Endometrial microvascular endothelial cells (primary cell): ENCODE data around the gene HS2ST1. TPM values are rescaled to one million over a fixed set of nuclear protein-coding genes. Genes with fewer than 3 reads are reported as not detected.

Source experiments
- in situ Hi-C: cut with HindIII; loops from 2 replicates; pipeline ENCODE4 v1.10.0; 2017; ENCODE audit warnings: low sequenced_read_pairs, low pct_unique_long_range_greater_than_20kb; ENCODE audit errors: inconsistent ontology term
- total RNA-seq: library from RNA; depleted of rRNA; stranded (reverse); fragments of >200 nt; gene quantifications from one replicate; pipeline ENCODE4 v1.2.3, GENCODE V29; 2015; ENCODE audit errors: inconsistent ontology term

HS2ST1 gene
- total RNA-seq, 1 donor from 2014 or later, result 20.3 TPM

GRCh38 chr1:87119541-87120140, 205.2 kb downstream of the HS2ST1 start:
- in situ Hi-C loops, result no loop called here

DNA sequence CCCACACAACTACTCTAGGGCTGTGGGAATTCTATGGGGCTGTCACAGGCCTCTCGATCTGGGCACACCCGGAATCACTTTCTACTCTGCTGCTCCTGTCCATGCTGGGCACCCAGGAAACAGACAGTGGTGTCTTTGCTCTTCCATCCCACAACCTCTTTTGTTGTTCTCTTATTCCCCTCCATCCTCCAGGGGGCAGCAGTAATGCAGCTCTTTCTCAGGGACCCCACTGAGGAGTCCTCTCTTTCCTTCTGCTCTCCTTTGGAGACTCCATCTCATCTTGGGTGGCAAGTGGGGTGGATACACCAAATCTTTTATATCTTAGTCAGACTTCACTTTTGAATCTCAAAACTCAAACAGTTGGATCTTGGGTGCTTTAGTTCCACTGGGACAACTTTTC, 206.3 kb downstream of the HS2ST1 start:
- in situ Hi-C loops, result no loop called here

DNA sequence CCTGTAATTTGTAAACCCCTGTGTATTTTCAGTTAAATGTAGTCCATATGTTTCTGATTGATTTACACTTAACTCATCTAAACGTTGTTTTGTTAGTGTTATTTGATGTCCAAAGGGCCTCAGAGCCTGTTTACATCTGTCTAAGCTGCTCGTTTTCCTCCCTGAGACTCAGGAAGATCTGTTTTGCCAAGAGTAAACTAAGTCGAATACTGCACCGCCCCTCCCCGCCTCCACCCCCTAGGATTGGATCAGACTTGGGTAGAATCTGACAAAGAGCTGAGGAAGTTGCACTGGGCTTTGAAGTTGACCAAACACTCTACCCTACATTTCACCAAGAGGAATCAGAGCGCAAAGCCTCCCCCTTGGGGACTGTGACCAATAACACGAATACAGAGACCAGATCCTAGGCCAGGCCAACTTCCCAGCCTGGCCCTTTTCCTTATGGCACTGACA, 207.3 kb downstream of the HS2ST1 start:
- in situ Hi-C loops, result no loop called here

DNA sequence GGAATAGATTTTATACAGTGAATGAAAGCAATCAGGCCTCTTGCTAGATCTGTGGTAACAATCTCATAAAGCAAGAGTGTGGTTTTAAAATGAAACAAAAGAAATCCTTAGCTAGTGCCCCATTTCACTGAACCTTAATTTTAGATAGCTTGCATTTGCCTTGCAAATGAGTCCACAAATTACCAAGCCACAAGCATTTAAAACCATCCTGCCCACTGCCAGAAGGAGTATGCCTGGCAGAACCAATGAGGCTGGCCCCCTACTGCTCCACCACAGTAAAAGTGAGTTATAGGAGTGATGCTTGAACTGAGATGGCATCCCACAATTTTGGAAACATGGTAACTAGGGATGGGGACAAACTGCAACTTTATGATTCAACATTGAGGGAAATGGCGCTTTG, 207.8 kb downstream of the HS2ST1 start:
- in situ Hi-C loops, result no loop called here

DNA sequence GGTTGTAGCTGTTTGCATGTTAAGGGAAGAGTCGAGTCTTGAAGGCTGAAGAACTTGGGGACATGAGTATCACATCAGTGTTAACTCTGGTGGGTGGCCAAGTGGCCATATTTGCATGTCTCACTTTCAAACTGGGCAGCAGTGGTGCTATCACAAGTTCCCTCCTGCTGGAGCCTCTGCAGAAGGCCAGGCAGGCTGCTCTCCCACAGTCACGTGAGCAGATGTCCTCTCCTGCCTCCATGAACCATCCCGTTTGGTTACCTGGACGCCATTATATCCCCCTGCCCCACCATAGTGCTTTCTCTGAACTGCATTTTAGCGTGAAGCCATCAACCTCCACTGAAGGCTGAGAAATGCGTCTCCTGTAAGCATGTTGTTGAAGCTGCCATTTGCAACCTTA, 209.2 kb downstream of the HS2ST1 start:
- in situ Hi-C loops, result no loop called here

DNA sequence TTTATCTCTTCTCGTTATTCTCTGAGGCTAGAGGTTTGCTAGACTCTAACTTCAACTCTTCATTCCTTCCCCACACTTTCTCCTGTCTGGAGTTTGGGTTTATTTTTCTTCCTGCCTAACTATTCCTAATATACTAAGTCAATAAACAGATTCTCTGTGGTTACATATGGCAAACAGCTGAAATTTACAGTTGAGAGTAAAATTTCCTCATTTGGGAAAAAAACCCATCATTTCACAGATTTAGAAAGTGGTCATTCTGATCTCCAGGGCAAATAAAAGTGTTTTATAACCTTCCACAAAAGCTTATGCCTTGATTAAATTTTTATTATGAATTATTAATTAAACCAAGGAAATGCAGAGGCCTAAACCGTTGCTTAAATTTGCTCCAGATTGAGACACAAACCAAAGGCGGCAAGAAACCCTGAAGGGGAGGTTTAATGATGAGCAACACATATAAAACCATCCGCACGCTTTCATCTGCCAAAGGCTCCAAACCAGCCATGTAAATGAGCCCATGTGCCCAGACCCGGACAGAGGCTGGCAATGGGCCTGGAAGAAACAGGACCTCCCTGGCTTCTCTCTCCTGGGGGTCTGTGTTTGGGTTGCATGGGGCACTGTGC, 212.6 kb downstream of the HS2ST1 start:
- in situ Hi-C loops, result no loop called here

GRCh38 chr1:87127581-87127980, 213.1 kb downstream of the HS2ST1 start:
- in situ Hi-C loops, result no loop called here

GRCh38 chr1:87129038-87129437, 214.6 kb downstream of the HS2ST1 start:
- in situ Hi-C loops, result no loop called here

- in situ Hi-C loops, result no loop called here
Measured at GRCh38 chr1:87129606-87130005, 215.2 kb downstream of the HS2ST1 start.

- in situ Hi-C loops, result no loop called here
Measured at GRCh38 chr1:87130438-87130837, 216.0 kb downstream of the HS2ST1 start.

DNA sequence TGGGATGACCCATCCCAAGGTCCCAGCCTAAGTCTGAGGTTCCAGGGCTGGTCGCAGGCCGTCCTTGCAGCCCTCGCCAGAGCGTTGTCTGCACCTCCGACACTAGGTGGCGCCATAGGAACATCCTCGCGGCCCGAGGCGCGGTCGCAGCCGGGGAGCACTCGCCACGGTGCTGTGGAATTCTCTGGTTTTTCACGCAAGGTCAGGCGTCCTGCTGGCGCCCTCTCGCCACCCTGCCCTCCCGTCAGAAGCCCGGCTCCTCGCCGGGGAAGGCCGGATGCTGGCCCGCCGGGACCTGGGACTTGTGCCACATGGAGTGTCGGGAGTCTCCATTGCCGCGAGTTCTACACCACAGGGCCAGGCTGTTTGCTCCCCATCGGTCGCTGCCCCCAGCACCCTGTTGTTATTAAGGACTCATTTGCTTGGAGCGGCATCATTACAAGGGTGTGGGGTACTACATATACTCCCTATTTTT, 217.4 kb downstream of the HS2ST1 start:
- in situ Hi-C loops, result no loop called here

DNA sequence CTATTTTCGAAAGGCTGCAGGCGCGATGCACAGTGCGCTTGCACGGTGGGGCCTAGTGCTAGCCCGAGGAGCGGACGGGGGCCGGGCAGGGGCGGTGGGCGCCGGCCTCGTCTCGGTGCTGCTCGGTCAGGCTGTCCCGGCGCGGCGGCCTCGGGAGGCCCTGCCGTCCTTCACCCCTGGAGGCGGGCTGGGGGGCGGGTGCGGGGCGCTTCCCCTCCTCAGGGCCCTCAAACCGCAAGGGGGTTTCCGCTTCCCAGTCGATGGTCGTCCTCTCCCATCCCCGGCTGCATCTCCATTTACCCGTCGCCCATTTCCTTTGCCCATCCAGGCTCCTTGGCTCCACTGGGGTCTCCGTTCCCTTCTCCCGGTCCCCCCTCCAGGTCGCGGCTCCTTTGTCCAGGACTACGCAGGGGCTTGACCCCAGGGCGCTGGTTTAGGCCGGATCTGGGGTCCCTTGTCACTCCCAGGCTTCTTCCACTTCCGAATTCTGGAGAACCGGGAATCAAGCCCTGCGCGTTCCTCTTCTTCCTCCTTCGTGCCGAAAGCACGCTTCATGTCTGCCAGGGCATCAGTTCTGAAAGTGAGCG, 217.9 kb downstream of the HS2ST1 start:
- in situ Hi-C loops, result no loop called here

DNA sequence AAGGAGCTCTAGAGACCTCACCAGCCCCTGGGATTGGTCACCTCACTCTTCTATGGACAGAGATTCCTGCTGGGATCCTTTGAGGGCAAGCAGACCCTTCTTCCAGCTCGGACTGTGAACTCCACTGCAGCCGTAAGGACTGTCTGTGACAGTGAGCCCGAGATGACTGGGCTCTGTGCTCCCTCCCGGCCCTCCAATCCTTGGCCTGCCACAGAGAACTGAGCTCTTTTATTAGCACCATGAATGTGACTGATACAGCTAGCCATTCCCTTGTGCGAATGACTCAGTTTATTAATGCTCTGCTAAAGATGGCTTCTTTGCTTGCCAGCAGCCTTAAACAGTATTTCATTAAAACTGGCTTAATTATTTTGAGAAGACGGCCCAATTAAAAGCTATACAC, 219.6 kb downstream of the HS2ST1 start:
- in situ Hi-C loops, result no loop called here

DNA sequence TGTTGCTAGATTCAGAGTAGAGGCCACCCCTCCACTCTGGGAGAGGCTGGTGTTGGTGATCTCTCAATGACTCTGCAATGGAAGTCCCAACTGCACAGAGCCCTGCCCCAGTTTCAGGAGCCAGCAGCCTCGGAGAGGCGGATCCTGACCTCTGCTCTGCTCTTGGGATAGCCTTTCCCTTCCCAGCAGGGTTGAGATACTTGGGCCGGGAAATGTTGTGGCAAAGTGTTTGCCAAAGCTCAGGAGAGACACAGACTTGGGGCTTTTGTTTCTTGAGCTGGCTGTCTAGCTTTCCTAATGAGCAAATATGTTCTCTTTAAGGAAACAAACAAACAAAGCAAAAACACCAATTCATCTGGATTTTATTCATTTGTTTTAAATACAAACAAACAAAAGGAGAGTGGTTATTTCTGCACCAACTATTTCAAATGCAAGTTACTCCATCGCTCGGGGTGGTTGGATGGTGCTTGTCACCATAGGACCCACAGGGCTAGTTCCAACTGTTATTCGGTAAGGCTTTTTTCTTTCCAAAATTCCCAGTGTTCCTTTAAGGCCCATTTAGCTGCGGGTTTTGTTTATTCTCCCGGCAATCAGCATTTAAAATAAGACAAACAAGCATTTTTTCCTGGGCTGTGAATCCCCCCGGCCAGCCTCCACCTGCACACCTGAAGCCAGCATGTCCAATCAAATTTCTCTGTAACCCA, 220.3 kb downstream of the HS2ST1 start:
- in situ Hi-C loops, result no loop called here

- in situ Hi-C loops, result no loop called here
Measured at GRCh38 chr1:87135329-87135712, 220.9 kb downstream of the HS2ST1 start.

GRCh38 chr1:87136607-87137341, 222.3 kb downstream of the HS2ST1 start:
- in situ Hi-C loops, result no loop called here

DNA sequence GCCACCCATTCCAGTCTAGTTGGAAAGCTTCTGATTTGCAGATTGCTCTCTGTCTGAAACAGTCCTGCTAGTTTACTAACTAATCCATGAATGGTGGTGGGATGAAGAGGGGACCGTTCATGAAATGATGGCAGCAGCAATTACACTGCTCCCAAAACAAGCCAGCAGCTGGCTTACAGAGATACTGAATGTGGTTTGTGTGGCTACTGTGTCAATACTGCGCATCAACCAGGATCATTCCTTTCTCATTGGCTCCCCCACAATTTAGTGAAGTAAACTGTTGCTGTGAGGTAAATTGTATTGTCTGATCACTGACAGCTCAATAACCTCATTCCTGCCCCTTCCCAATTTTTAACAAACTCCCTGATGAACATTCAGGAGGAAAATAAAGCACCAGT, 222.9 kb downstream of the HS2ST1 start:
- in situ Hi-C loops, result no loop called here

GRCh38 chr1:87140831-87141540, 226.6 kb downstream of the HS2ST1 start:
- in situ Hi-C loops, result no loop called here

GRCh38 chr1:87141556-87141955, 227.1 kb downstream of the HS2ST1 start:
- in situ Hi-C loops, result no loop called here
